ENCODE data around the gene DUSP28. TPM values are rescaled to one million over a fixed set of nuclear protein-coding genes. Genes with fewer than 3 reads are reported as not detected.

DUSP28 gene
- total RNA-seq, 1 experiment from 2014 or later: 8.1 TPM

DNA sequence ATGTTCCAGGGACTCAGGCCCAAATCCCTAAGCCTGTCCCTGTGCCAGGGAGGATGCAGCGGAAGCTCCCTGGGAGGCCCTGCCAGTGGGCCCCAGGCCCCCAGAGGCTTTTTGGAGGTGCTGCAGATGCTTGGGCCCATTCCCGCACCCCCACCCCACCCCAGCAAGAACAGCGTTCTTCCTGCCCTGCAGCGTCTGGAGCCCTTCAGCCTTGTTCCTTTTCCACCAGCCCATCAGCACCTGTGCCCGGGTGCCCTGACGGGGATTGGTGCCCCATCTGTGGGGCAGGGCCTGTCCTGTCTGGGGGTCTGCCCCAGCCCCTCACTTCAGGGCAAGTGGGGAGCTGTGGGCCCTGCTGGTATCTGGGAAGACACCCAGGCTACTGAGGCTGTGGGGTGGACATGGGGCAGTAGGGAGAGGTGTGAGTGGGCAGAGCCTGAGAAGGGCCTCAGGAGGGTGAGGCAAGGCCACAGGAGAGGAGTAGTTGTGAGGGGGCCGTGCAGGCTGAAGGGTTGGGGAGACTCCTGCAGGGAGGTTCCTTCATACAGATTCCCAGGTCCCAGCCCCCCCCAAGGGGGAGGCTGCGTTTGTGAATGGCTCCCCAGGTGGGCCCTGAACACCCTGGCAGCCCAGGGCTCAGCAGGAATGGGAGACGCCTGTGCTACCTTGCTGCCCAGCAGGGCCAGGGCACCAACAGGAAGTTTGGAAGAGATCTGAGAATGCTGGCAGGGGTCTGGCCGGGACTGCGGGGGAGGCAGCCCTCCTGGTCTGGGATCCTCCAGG lies 10.6 kb downstream of the DUSP28 start:
- Histone ChIP-seq H2AFZ (ENCODE audit: low read length) (no peak overlapping the region), H3K4me3 (ENCODE audit: low read length) (peak overlapping the region; percentile 99; the same call in 1 of the 2 replicates), H3K36me3 (ENCODE audit: insufficient read depth, low read length) (no peaks in the 10 kb centered on the region), H3K9me3 (ENCODE audit: low read length) (no peaks in the 10 kb centered on the region), H3K27ac (ENCODE audit: low read length) (no peak overlapping the region), H3K79me2 (ENCODE audit: low read length) (peaks cover 37% of the 10 kb centered on the region), H3K4me2 (ENCODE audit: low read depth, low read length, poor library complexity, severe bottlenecking) (peak overlapping the region; percentile 96), H3K9me2 (replicated peaks; ENCODE audit: insufficient read depth, low read length) (no peaks in the 10 kb centered on the region), H3K4me1 (ENCODE audit: low read length) (peaks cover 38% of the 10 kb centered on the region), H3K27me3 (ENCODE audit: low read length) (no peaks in the 10 kb centered on the region), H4K20me1 (ENCODE audit: insufficient read depth, low read depth, low read length) (no peaks in the 10 kb centered on the region; the same call in 1 of the 2 replicates), H3K9ac (ENCODE audit: low read length) (peak overlapping the region; percentile 96)
- no peak for DNase-seq

DNA sequence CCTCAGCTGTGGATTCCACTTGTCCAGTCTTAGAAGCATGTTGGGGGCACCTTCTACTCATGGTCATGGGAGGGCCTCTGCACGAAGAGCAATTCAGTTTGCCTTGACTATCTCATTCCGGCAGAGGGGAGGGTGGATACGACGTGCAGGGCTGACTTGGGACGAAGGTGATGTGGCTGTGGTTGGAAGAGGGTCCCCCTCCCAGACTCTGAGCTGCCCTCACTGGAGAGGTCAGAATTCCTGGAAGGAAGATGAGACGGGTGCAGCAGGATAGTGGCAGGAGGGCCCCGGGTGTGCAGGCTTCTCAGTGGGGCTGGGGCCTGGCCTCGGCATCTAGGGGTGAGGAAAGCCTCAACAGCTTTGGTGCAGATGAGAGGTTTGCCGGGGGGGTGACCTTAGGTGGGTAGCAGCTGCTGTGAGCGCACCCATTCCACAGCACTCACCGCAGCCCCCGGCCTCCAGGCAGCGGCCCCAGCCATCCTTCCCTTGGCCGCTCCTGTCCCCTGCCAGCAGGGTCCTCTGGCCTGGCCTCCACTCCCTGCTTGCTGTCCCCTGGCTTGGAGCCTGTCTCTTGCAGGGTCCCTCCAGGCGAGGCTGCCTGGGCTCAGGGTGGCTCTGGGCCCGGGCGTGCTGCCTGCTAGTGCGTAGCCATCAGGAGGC lies 11.3 kb downstream of the DUSP28 start:
- no peaks in the 10 kb centered on the region for H3K27me3 ChIP-seq (ENCODE audit: low read length)
- H3K9me2 ChIP-seq (replicated peaks; ENCODE audit: insufficient read depth, low read length): no peaks in the 10 kb centered on the region
- H3K36me3 ChIP-seq (ENCODE audit: insufficient read depth, low read length): no peaks in the 10 kb centered on the region
- no peak overlapping the region for H2AFZ ChIP-seq (ENCODE audit: low read length)
- H3K27ac ChIP-seq (ENCODE audit: low read length): no peak overlapping the region
- H3K79me2 ChIP-seq (ENCODE audit: low read length): peaks cover 37% of the 10 kb centered on the region
- no peak overlapping the region for H3K4me3 ChIP-seq (ENCODE audit: low read length)
- H3K4me2 ChIP-seq (ENCODE audit: low read depth, low read length, poor library complexity, severe bottlenecking): no peak overlapping the region
- H3K9me3 ChIP-seq (ENCODE audit: low read length): no peaks in the 10 kb centered on the region
- DNase-seq: no peak
- no peaks in the 10 kb centered on the region; the same call in 1 of the 2 replicates for H4K20me1 ChIP-seq (ENCODE audit: insufficient read depth, low read depth, low read length)
- H3K4me1 ChIP-seq (ENCODE audit: low read length): peaks cover 32% of the 10 kb centered on the region
- no peak overlapping the region for H3K9ac ChIP-seq (ENCODE audit: low read length)

DNA sequence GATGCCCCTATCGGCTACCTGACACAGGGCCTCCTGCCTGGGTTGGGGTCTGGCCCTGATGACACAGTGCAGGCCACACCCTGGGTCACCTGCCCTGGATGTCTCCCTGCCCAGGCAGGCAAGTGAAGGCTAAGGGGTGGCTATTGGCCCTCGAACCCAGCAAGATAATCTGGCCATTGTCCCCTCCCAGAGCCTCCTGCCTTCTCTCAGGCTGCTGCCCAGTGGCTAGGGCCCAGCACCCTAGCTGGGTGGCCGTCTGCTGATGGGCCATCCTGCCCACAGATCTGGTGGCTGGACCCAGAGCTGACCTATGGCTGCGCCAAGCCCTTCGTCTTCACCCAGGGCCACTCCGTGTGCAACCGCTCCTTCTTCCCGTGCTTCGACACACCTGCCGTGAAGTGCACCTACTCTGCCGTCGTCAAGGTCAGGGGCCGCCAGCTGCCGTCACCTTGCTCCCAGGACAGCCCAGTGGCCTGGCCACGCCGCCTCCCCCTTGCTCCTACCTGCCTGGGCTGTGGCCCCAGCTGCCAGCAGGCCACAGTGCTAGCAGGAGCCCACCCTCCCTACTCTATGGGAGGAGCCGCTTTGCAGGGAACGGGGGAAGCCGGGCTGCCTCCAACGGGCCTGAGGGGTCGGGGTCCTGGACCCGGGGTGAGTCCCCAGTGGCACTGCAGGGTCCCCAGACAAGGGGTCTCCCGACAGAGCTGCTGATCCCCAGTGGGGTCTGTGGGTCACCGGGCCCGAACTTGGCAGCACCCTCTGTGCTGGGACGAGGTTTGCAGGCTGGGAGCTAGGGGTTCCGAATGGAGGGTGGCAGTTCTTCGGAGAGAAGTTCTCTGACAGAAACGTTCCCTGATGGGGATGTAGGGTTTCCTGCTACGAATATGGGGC lies 12.2 kb downstream of the DUSP28 start:
- no peaks in the 10 kb centered on the region for H3K36me3 ChIP-seq (ENCODE audit: insufficient read depth, low read length)
- no peak overlapping the region for H3K4me3 ChIP-seq (ENCODE audit: low read length)
- no peak overlapping the region for H2AFZ ChIP-seq (ENCODE audit: low read length)
- no peaks in the 10 kb centered on the region for H3K9me3 ChIP-seq (ENCODE audit: low read length)
- DNase-seq: no peak
- no peak overlapping the region for H3K27ac ChIP-seq (ENCODE audit: low read length)
- H3K9ac ChIP-seq (ENCODE audit: low read length): no peak overlapping the region
- H3K4me1 ChIP-seq (ENCODE audit: low read length): peaks cover 23% of the 10 kb centered on the region
- H4K20me1 ChIP-seq (ENCODE audit: insufficient read depth, low read depth, low read length): no peaks in the 10 kb centered on the region; the same call in 1 of the 2 replicates
- H3K4me2 ChIP-seq (ENCODE audit: low read depth, low read length, poor library complexity, severe bottlenecking): no peak overlapping the region
- H3K27me3 ChIP-seq (ENCODE audit: low read length): no peaks in the 10 kb centered on the region
- no peaks in the 10 kb centered on the region for H3K9me2 ChIP-seq (replicated peaks; ENCODE audit: insufficient read depth, low read length)
- H3K79me2 ChIP-seq (ENCODE audit: low read length): peaks cover 32% of the 10 kb centered on the region

DNA sequence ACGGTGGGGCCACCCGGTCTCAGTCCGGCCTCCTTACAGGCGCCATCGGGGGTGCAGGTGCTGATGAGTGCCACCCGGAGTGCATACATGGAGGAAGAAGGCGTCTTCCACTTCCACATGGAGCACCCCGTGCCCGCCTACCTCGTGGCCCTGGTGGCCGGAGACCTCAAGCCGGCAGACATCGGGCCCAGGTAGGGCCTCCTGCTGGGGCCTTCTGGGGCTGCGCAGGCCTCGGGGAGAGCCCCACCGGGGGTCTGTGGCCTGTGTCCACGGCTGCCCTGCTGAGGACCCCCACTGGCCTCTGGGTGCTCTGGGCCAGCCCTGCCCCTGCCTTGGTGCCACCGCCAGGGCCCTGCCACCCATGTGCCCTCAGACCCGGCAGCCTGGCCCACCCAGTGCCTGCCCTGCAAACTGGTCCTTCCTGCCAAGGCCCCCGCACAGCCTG lies 12.9 kb downstream of the DUSP28 start:
- DNase-seq: no peak
- no peak overlapping the region for H3K27ac ChIP-seq (ENCODE audit: low read length)
- no peaks in the 10 kb centered on the region for H3K9me2 ChIP-seq (replicated peaks; ENCODE audit: insufficient read depth, low read length)
- H3K36me3 ChIP-seq (ENCODE audit: insufficient read depth, low read length): no peaks in the 10 kb centered on the region
- no peaks in the 10 kb centered on the region for H3K27me3 ChIP-seq (ENCODE audit: low read length)
- no peaks in the 10 kb centered on the region for H3K9me3 ChIP-seq (ENCODE audit: low read length)
- no peak overlapping the region for H2AFZ ChIP-seq (ENCODE audit: low read length)
- H4K20me1 ChIP-seq (ENCODE audit: insufficient read depth, low read depth, low read length): no peaks in the 10 kb centered on the region; the same call in 1 of the 2 replicates
- H3K4me3 ChIP-seq (ENCODE audit: low read length): no peak overlapping the region
- no peak overlapping the region for H3K9ac ChIP-seq (ENCODE audit: low read length)
- H3K79me2 ChIP-seq (ENCODE audit: low read length): peaks cover 34% of the 10 kb centered on the region
- H3K4me2 ChIP-seq (ENCODE audit: low read depth, low read length, poor library complexity, severe bottlenecking): no peak overlapping the region
- H3K4me1 ChIP-seq (ENCODE audit: low read length): peaks cover 17% of the 10 kb centered on the region

DNA sequence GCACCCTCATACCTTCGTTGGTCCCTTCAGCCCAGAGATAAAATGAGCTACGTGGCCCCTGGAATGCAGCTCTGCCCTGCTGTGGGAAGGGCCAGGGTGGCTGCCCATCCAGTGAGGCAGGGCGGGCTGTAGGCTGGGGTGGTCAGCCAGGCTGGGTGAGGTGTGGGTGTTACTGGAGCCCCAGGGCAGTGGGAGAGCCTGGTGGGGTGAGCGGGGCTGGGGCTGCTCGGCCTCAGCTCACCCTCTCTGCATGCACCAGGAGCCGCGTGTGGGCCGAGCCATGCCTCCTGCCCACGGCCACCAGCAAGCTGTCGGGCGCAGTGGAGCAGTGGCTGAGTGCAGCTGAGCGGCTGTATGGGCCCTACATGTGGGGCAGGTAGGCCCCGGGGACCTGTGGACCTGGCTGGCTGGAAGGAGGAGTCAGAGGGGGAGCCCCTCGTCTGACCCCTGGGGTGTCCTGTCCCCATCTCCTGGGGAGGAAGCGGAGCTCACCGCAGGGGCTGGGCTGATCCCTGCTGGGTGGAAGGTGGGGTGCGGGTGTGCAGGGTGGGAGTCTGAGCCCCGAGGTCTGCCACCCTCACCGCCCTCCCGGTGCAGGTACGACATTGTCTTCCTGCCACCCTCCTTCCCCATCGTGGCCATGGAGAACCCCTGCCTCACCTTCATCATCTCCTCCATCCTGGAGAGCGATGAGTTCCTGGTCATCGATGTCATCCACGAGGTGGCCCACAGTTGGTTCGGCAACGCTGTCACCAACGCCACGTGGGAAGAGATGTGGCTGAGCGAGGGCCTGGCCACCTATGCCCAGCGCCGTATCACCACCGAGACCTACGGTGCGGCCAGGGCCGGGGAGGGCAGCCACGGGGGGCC lies 13.6 kb downstream of the DUSP28 start:
- Histone ChIP-seq H2AFZ (ENCODE audit: low read length) (no peak overlapping the region), H3K27ac (ENCODE audit: low read length) (no peak overlapping the region), H3K4me2 (ENCODE audit: low read depth, low read length, poor library complexity, severe bottlenecking) (no peak overlapping the region), H3K79me2 (ENCODE audit: low read length) (peaks cover 36% of the 10 kb centered on the region), H3K36me3 (ENCODE audit: insufficient read depth, low read length) (no peaks in the 10 kb centered on the region), H3K9me3 (ENCODE audit: low read length) (no peaks in the 10 kb centered on the region), H4K20me1 (ENCODE audit: insufficient read depth, low read depth, low read length) (no peaks in the 10 kb centered on the region; the same call in 1 of the 2 replicates), H3K9me2 (replicated peaks; ENCODE audit: insufficient read depth, low read length) (no peaks in the 10 kb centered on the region), H3K27me3 (ENCODE audit: low read length) (no peaks in the 10 kb centered on the region), H3K4me1 (ENCODE audit: low read length) (peaks cover 17% of the 10 kb centered on the region), H3K4me3 (ENCODE audit: low read length) (no peak overlapping the region), H3K9ac (ENCODE audit: low read length) (no peak overlapping the region)
- DNase-seq: no peak

DNA sequence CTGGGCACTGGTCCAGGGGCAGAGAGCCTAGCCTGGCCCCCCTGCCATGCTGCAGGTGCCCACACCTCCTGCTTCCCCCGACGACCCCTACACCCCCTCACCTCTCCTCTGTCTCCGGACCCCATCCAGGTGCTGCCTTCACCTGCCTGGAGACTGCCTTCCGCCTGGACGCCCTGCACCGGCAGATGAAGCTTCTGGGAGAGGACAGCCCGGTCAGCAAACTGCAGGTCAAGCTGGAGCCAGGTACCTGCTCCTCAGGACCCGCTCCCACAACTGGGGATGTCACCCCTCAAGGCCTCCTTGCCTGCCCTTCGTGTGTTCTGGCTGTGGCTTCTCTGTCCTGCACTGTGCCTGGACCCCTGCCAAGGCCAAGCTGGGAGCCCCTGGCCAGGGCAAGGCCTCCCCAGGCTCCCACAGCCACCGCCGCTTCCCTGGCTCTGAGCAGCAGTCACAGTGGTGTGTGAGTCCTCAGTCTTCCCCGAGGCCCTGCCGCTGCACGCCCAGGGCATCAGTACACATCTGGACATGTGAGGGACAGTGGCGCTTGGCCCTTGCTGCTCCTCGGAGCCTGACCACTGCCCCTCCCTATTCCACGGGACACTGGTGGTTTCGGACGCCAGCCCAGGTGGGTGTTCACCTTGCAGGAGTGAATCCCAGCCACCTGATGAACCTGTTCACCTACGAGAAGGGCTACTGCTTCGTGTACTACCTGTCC lies 14.4 kb downstream of the DUSP28 start:
- no peak for DNase-seq
- no peaks in the 10 kb centered on the region for H3K36me3 ChIP-seq (ENCODE audit: insufficient read depth, low read length)

More for the DNA sequence above, 14.4 kb downstream of the DUSP28 start:
- H3K4me1 ChIP-seq (ENCODE audit: low read length): peaks cover 18% of the 10 kb centered on the region
- no peaks in the 10 kb centered on the region for H3K9me3 ChIP-seq (ENCODE audit: low read length)
- no peaks in the 10 kb centered on the region for H3K27me3 ChIP-seq (ENCODE audit: low read length)
- peaks cover 8% of the 10 kb centered on the region for H4K20me1 ChIP-seq (ENCODE audit: insufficient read depth, low read depth, low read length)
- H3K4me3 ChIP-seq (ENCODE audit: low read length): no peak overlapping the region
- no peak overlapping the region for H2AFZ ChIP-seq (ENCODE audit: low read length)
- H3K9ac ChIP-seq (ENCODE audit: low read length): no peak overlapping the region
- H3K79me2 ChIP-seq (ENCODE audit: low read length): peaks cover 35% of the 10 kb centered on the region
- H3K9me2 ChIP-seq (replicated peaks; ENCODE audit: insufficient read depth, low read length): no peaks in the 10 kb centered on the region
- no peak overlapping the region for H3K4me2 ChIP-seq (ENCODE audit: low read depth, low read length, poor library complexity, severe bottlenecking)
- H3K27ac ChIP-seq (ENCODE audit: low read length): no peak overlapping the region

All from Karpas-422 (cell line).